Measurements from ENCODE around the gene PLA2G10.
"Not testable (repeated sequence)": the region's sequence is repeated elsewhere in the genome, so short reads cannot be mapped to it uniquely, and the experiment has no call there.

PLA2G10 gene

GRCh38 chr16:14658063-14658462, 36.0 kb downstream of the PLA2G10 start:
- DNase-seq, result peak; percentile 97

DNA sequence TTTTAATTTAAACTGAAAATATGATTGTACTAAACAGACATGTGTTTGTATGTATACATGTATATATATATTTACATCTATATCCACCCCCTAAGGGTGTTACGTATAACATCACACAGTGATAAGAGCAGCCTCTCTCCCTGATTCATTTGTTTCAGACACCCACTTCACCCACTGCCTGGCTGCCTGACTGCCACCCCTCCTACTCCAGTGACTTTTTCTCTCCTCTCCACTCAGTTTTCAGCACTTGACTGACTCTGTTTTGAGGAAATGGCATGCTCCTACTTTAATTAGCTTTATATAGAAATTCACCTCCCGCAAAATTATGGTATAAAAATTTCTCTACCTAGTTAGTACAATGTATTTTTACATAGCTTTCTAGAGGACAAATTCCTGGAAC, 41.4 kb downstream of the PLA2G10 start:
- DNase-seq, result no peak

DNA sequence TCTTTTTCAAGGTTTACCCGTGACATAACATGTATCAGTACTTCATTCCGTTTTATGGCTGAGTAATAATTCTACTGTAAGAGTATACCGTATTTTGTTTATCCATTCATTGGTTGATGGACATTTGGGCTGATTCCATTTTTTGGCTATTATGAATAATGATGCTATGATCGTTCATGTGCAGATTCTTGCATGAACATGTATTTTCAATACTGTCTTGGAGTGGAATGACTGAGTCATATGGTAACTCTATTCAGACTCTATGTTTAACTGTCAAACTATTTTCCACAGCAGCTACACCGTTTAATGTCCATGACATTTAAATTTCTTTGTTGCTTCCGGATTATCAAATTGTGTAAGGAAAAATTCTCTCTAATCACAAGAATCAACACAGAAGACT, 43.5 kb downstream of the PLA2G10 start:
- DNase-seq, result no peak

GRCh38 chr16:14649816-14650215, 44.3 kb downstream of the PLA2G10 start:
- no peak for DNase-seq

DNA sequence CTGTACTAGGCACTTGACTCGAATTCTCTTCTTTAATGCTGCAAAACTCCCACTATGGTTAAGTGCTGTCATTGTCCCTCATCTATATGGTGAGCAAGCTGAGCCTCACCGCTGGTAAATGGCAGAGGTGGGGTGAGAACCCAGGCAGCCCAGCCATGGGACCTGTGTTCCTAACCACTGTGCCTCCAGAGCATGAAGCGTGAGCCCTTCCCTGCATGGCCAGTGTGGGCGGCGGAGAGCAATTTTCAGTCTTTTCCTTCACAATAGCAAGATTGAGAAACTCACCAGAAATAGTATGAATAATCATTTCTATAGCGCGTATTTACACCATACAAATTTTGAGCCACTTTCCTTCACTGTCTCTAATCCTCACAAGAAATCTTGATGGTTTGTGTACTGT, 52.2 kb downstream of the PLA2G10 start:
- no peak for DNase-seq

GRCh38 chr16:14641206-14641605, 52.9 kb downstream of the PLA2G10 start:
- DNase-seq, result no peak

DNA sequence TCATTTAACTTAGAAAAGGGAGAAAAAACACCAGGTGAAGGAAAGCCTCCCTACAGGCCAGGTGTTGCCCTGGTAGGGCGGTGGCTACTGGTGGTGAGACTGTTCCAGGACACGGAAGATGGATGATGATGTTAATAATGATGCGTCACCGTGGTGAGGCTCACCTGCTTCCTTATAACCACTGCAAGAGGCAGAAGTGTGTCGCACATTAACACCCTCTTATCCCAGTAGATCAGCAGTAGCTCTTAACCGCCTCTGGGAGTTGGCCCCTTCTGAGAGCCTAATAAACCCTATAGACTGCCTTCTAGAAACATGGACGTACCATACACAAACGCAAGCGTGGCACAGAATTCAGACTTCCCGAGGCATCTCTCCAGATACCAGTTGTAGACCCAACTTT, 53.6 kb downstream of the PLA2G10 start:
- no peak for DNase-seq

DNA sequence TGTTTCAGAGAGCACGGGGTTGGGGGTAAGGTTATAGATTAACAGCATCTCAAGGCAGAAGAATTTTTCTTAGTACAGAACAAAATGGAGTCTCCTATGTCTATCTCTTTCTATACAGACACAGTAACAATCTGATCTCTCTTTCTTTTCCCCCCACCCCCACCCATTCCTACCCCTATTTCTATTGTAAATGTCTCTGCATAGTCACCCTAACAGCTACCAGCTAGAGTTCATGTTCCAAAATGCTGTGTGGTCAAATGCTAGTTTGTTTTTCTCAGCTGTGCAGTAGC, 57.2 kb downstream of the PLA2G10 start:
- DNase-seq, result not testable (repeated sequence)

- DNase-seq, result peak; percentile 88
These were observed 57.7 kb downstream of the PLA2G10 start for GRCh38 chr16:14636179-14636950.

DNA sequence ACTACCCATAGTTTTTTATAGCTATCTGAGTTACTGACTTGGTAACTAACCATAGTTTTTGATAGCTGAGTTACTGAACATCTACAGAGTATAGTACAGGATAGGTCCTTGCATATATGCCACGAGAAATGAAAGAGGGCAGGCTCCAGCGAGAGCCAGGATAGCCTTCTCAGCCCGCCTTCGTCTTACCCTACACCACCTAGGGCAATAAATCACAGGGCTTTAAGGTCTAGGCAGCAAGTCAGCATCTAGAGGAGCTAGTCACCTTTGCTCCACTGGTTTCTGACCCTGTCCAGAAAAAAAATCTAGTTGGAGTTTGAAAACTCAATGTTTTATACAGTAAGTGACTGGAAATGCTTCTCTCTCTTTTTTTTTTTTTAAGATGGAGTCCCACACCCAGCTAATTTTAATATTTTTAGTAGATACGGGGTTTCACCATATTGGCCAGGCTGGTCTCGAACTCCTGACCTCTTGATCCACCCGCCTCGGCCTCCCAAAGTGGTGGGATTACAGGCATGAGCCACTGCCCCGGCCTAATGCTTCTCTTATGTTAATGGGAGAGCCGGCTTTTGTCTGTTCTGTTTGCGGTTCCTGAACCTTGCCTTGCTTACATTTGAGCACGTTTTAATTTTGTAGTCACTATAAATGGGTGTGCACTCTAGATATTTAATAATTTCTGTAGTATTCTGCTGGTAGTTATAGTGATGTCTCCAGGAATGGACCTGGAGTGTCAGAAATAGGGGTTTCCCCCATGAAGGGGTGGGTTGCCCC, 58.5 kb downstream of the PLA2G10 start:
- peak; percentile 39 for DNase-seq

DNA sequence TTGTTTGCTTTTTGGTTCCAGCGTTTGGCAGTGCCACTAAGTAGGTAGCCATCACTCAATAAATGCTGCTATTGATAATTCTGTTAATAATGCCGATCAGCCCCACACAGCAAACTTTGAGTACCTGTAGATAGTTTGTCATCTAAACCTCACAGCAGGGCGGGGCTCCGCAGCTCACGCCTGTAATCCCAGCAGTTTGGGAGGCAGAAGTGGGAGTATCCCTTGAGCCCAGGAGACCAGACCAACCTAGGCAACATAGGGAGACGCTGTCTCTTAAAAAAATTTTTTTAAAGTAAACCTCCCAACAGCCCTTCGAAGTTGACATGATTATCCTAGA, 59.8 kb downstream of the PLA2G10 start:
- peak; percentile 15 for DNase-seq

GRCh38 chr16:14632693-14633569, 61.2 kb downstream of the PLA2G10 start, which contains the start of gene BFAR:
TSS of gene BFAR (plus strand) at chr16:14632951. CDS start at chr16:14644347, 11,396 bp downstream.
- peak; percentile 99 for DNase-seq

DNA sequence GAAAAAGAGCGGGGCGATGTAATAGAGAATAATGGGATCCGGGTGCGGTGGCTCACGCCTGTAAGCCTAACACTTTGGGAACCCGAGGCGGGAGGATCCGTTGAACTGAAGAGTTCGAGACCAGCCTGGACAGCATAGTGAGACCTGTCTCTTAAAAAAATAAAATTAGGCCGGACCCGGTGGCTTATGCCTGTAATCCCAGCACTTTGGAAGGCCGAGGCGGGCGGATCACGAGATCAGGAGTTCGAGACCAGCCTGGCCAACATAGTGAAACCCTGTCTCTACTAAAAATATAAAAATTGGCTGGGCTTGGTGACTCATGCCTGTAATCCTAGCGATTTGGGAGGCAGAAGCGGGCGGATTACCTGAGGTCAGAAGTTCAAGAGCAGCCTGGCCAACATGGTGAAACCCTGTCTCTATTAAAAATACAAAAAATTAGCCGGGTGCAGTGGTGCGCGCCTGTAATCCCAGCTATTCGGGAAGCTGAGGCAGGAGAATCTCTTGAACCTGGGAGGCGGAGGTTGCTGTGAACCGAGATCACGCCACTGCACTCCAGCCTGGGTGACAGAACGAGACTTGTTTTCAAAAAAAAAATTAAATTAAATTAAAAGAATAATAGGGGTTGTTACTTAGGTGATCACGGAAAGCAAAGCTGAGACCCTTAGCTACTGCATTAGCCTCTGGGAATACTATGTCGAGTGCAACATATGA, 63.3 kb downstream of the PLA2G10 start:
- peak; percentile 49 for DNase-seq

DNA sequence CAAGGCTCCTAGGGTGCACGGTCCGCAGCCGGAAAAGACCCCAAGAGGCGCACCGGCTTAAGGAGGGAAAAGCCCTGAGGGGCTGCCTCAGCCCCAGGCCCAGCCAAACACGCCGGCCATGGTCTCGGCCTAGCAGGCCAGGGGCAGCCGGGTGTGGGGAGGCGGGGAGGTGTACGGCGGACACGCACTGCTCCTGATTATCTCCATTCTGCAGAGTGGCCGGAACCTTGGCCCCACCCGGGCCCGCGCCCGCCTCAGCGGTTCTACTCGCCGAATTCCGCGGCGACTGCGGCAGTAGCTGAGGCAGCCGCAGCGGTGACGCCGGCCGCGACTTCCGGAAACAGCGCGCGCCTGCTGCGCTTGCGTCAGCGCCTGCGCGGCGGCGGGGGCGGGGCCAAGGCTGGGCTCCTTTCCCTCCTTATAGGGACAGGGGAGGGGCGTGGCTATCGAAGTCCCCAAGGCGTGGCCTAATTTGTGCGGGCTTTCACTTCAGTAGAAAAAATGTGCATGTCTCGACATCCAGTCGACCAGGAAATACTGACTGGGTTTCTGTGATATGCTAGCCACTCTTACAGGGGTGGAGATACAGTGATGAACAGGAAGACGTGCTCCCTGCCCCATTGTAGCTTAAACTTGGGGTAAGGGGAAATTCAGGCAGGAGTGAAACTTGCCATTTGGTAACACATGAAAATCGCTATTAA, 64.0 kb downstream of the PLA2G10 start, which contains the start of gene PARN:
Gene PARN, minus strand, starts transcription at position 342 of the 701 bp plus-strand sequence. Its CDS starts 135 bp downstream, at position 207.
- DNase-seq, result peak; percentile 99

DNA sequence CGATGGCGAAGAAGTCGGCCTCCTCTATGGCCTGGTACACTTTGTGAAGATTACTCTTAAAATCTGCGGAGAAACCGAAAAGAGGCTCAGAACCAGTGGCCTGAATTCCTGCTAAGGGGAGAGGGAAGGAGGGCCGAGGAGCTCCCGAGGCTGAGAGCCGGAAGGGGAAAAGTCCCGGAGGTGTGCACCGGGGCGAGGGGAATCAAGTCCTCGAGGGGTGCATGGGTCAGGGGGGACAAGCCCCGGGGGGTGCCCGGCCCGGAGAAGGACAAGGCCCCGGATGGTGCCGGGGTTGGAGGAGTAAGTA, 64.5 kb downstream of the PLA2G10 start:
- no peak for DNase-seq

DNA sequence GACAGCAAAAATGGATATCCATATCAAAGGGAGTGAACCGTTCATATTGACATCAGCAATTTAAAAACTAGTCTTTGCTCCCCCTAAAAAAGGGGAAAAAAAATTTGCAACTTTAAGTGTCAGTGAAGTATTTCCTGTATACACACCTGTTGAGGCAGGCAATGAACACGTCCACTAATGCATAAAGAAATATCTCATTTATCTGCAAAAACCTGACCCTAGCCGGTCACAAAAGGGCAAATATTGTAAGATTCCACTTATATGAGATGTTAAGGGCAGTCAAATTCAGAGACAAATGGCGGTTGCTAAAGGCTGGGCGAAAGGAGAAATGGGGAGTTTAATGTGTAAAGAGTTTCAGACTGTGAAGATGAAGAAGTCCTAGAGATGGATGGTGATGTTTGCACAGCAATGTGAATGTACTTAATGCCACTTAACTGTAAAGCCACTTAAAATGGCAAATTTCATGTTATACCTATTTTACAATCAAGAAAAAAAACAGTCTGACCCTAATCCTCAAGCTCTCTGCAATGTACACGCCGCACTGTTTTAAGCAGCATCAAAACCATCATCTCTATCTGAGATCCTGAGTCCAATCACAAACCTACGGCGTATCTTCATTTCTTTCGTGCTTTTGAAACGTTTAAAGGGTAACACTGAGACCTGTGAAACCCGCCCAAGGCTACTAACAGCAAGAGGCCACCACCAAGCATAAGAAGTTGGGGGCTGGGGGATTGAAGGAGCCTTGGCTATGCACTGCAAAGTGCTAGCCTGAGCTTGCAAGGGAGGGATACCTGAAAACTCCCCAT, 65.1 kb downstream of the PLA2G10 start:
- DNase-seq, result peak; percentile 32

DNA sequence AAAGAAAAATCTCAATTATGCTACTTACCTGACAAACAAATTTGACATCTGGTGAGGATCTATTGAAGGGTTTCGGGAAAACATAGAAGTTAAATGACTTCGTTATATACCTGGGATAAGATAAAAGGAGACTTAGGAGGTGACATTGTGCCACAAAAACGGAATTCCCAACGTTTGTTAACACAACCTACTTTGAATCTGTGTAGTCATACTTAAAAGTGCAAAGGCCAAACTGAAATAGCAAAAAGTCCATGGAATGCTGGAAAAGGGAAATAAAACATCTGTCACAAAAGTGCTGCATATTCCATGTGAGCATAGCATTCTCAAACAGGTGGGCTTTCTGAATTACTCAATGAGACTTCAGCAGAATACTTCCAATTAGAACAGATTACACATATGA, 67.0 kb downstream of the PLA2G10 start:
- no peak for DNase-seq
